Effector memory CD8-positive, alpha-beta T cell (primary cell): ENCODE measurements around the gene WASHC3.
"Not testable (repeated sequence)": the region's sequence is repeated elsewhere in the genome, so short reads cannot be mapped to it uniquely, and the experiment has no call there.

ENCODE experiments used
- ATAC-seq: fragments of 150-1000 bp; cut with Tn5 transposase; replicated peaks from 2 replicates; pipeline ENCODE4 v1.10.0; 2021; ENCODE audit warnings: mild to moderate bottlenecking, moderate library complexity
- DNase-seq, 3 experiments: peaks; one replicate each; pipeline ENCODE4 v3.0.0; 2021
- H3K27ac Mint-ChIP-seq, 2 donors: one replicate each; pipeline ENCODE4 v1.8.0; 2022; ENCODE audit warnings: mild to moderate bottlenecking in 2 of 2, mixed read lengths in 2 of 2, moderate library complexity in 2 of 2
- H3K27me3 Mint-ChIP-seq, 2 donors: one replicate each; pipeline ENCODE4 v1.8.0; 2022; ENCODE audit warnings: mixed read lengths in 2 of 2
- H3K36me3 Mint-ChIP-seq: one replicate; pipeline ENCODE4 v1.8.0; 2022; ENCODE audit warnings: mild to moderate bottlenecking, moderate library complexity, mixed read lengths; ENCODE audit not compliant: insufficient read depth
- H3K4me1 Mint-ChIP-seq, 2 donors: one replicate each; pipeline ENCODE4 v1.8.0; 2022; ENCODE audit warnings: low read depth in 2 of 2, mixed read lengths in 2 of 2
- H3K4me3 Mint-ChIP-seq, 2 donors: one replicate each; pipeline ENCODE4 v1.8.0; 2022; ENCODE audit warnings: mild to moderate bottlenecking in 2 of 2, mixed read lengths in 2 of 2, moderate library complexity in 2 of 2
- H3K9me3 Mint-ChIP-seq, 2 donors: one replicate each; pipeline ENCODE4 v1.8.0; 2022; ENCODE audit warnings: mixed read lengths in 2 of 2

The WASHC3 gene

DNA sequence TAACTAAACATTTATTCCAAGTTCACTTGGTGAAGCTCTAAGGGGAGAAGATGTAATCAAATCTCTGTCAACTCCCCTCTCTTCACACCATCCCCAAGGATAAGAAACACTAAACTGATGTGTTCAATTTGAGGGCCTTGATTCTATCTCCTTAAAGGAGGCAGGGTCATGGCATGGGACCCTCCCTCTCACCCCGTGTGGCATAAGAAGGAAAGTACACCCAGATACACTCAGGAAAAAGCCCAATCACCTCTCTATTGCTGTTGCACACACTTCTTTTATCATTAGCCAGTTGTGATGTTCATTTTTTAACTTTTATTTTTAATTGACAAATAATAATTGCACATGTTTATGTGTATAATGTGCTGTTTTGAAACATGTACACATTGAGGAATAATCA is 35.1 kb downstream of the WASHC3 start:
- Mint-ChIP-seq H3K27me3 (no peaks in the 10 kb centered on the region), H3K9me3 (no peaks in the 10 kb centered on the region), H3K27ac (peak overlapping the region in 1 of 2 donors; percentile 4), H3K36me3 (peaks cover 33% of the 10 kb centered on the region), H3K4me3 (no peak overlapping the region), H3K4me1 (peaks cover 0 to 8% of the 10 kb centered on the region in 2 donors)
- ATAC-seq: no peak
- DNase-seq: no peak

DNA sequence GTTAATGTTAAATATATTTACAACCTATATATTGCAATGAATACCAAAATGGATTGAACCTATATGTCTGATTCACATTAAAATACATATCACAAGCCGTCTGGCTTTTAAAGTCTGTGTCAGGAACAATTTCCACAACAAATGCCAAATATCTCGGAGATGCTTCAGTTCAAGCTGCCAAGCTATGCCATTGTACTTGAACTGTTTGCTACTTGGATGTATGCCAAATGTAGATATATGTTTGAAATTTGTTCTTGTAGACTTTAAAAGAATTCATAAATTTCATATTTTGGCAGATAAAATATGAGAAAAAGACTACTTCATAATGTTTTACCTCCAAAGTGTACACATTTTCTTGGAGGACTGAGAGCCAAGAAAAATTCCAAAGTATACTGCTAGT is 37.0 kb downstream of the WASHC3 start:
- H3K9me3 Mint-ChIP-seq: no peaks in the 10 kb centered on the region
- DNase-seq: no peak
- H3K27ac Mint-ChIP-seq: no peak overlapping the region
- H3K4me3 Mint-ChIP-seq: no peak overlapping the region
- ATAC-seq: no peak
- peaks cover 0 to 8% of the 10 kb centered on the region in 2 donors for H3K4me1 Mint-ChIP-seq
- H3K36me3 Mint-ChIP-seq: peaks cover 34% of the 10 kb centered on the region
- H3K27me3 Mint-ChIP-seq: no peaks in the 10 kb centered on the region

DNA sequence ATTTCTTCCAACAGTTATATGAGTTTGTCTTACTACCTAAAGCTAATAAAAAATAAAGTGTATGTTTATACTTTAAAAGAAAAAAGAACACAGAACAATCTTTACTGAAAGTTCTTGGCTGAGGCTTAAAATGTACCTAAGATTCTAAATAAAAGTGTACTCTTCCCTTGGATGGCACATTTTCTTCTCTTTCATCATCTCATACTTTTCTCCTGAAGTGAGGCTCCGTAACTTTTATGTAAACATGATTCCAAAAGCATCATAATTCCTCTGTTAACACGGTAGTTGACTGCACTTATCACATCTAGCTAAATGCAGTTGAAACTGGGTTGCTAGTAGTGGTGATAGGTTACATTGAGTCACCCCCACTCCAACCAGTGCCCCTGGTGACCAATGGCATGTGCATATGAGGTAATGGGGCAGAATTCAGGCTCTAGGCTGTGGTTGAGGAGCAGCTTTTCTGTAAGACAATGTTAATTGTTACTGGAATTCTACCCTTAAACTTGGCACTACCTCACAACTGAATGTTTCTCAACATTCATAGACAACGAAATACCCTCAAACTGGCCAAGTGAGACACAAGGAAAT is 38.4 kb downstream of the WASHC3 start:
- peaks cover 26% of the 10 kb centered on the region for H3K36me3 Mint-ChIP-seq
- no peak overlapping the region for H3K27ac Mint-ChIP-seq
- no peak for ATAC-seq
- H3K4me3 Mint-ChIP-seq: no peak overlapping the region
- no peak for DNase-seq
- no peaks in the 10 kb centered on the region for H3K27me3 Mint-ChIP-seq
- peaks cover 0 to 7% of the 10 kb centered on the region in 2 donors for H3K4me1 Mint-ChIP-seq
- no peaks in the 10 kb centered on the region for H3K9me3 Mint-ChIP-seq

DNA sequence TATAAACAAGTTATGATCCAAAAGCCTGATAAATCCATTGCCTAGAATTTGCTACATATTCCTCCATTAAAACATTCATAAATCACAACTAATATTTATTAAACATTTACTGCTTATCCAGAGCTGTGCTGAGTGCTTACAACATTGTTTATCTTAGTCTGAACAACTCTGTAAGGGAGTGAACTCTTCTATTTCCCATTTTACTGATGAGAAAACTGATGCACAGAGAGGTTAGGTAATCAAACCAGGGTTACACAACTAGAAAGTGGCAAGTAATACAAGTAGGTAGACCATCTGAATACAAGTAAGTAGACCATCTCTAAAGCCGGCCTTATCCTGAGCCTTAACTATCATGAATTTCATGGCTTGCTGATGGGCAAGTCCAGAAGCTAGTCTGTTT is 39.5 kb downstream of the WASHC3 start:
- peaks cover 0 to 4% of the 10 kb centered on the region in 2 donors for H3K4me1 Mint-ChIP-seq

DNA sequence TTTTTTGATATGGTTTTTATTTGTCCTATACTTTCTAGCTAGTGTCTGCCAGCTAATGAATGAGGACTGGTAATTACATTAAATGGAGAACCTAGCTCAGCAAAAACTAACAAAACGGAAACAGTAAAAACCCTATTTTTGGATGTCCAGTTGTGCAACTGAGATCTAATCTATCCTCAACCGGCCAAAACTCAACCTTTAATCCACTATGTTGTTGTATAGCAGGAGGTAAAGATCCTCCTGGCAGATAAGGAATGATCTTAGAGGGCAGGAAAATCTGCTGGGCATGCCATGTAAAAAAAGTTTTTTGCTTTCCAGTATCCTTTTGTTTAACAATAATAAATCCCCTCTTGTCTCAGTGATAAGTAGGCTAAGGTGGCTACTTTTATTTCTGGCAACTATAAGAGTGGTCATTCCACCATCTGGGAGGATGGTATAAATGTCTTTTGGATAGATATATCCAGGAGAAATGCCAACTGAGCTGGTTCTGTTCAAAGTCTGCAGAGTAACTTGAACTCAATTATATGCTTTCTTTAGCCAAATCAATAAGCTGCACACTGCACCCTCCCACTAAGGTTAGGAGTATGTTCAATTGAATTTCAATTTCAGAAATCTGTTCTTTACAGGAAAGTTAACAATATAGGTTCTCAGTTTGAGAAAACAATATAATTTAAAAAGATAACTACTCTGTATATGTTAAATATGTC is 40.1 kb downstream of the WASHC3 start:
- Mint-ChIP-seq H3K27ac (peak overlapping the region in 1 of 2 donors; percentile 12), H3K4me3 (no peak overlapping the region), H3K9me3 (no peaks in the 10 kb centered on the region), H3K36me3 (peaks cover 24% of the 10 kb centered on the region), H3K27me3 (no peaks in the 10 kb centered on the region), H3K4me1 (peaks cover 0 to 4% of the 10 kb centered on the region in 2 donors)
- ATAC-seq: no peak
- no peak for DNase-seq

More for the DNA sequence above, 39.5 kb downstream of the WASHC3 start:
- DNase-seq (no peak), ATAC-seq (no peak)
- Mint-ChIP-seq H3K36me3 (peaks cover 27% of the 10 kb centered on the region), H3K27ac (no peak overlapping the region), H3K4me3 (no peak overlapping the region), H3K27me3 (no peaks in the 10 kb centered on the region), H3K9me3 (no peaks in the 10 kb centered on the region)

DNA sequence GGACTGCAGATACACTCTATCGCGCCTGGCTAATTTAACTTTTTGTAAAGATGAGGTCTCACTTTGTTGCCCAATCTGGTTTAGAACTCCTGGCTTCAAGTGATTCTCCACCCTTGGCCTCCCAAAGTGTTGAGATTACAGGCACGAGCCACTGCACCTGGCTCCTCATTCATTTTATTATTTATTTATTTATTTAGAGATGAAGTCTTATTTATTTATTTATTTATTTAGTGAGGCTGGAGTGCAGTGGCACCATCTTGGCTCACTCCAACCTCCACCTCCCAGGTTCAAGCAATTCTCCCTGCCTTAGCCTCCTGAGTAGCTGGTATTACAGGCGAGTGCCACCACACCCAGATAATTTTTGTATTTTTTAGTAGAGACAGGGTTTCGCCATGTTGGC is 43.2 kb downstream of the WASHC3 start:
- not testable (repeated sequence) for ATAC-seq, H3K4me1 Mint-ChIP-seq, DNase-seq, H3K27ac Mint-ChIP-seq, H3K27me3 Mint-ChIP-seq, H3K4me3 Mint-ChIP-seq, H3K9me3 Mint-ChIP-seq
- H3K36me3 Mint-ChIP-seq: peaks cover 25% of the 10 kb centered on the region

DNA sequence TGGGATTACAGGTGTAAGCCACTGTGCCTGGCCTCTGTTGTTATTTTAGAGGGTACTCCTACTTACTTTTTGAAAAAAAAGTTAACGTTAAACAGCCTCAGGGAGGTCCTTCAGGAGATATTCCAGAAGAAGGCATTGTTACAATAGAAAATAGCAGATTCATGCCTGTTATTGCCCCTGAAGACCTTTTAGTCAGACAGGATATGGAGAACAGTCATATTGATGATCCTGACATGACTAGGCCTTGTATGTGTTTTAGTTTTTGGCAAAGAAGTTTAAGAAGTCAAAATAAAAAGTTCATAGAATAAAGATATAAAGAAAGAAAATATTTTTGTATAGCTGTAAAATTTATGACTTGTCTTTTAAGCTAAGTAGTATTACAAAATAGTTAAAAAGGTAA is 45.3 kb downstream of the WASHC3 start:
- H3K4me1 Mint-ChIP-seq: no peaks in the 10 kb centered on the region
- peaks cover 36% of the 10 kb centered on the region for H3K36me3 Mint-ChIP-seq
- H3K9me3 Mint-ChIP-seq: no peaks in the 10 kb centered on the region
- H3K27ac Mint-ChIP-seq: no peak overlapping the region
- no peak overlapping the region for H3K4me3 Mint-ChIP-seq
- no peaks in the 10 kb centered on the region for H3K27me3 Mint-ChIP-seq
- ATAC-seq: no peak
- no peak for DNase-seq

DNA sequence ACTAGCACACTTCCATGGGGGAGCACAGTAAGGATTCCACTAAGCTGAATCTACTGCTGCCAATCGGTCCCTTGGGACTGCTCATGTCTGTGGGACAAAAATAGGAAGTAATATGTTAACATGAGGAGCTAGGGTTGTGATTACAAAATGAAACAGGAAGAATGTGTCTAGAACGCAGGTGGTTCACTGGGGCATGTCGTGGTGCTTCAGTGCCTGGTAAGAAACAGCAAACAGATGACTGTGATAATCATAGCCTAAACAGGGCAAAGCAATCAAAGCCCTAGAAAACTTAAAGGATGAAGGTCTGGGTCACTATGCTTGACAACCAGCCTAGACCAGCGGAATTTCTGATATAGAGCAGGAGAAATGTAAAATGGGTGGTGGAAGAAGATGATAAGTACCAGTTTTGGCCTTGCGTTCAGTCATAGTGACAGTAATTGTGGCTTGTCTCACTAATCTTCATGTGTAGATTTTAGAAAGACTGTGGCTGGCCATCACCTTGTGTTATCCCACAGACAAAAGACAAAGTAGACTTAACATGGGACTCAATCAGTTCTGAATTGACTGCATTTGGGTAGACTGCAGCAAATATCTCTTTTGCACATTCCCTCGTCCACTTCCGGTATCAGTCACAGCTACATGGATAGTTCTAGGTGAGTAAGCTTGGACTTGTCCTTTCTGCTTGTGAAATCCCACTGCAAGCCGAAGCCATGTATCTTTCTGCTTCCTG is 51.4 kb downstream of the WASHC3 start:
- H3K9me3 Mint-ChIP-seq: no peaks in the 10 kb centered on the region
- peaks cover 0 to 1% of the 10 kb centered on the region in 2 donors for H3K4me1 Mint-ChIP-seq
- H3K27me3 Mint-ChIP-seq: no peaks in the 10 kb centered on the region
- H3K27ac Mint-ChIP-seq: peak overlapping the region in 1 of 2 donors; percentile 18
- peaks cover 19% of the 10 kb centered on the region for H3K36me3 Mint-ChIP-seq
- DNase-seq: no peak
- ATAC-seq: peak; percentile 40
- H3K4me3 Mint-ChIP-seq: no peak overlapping the region

DNA sequence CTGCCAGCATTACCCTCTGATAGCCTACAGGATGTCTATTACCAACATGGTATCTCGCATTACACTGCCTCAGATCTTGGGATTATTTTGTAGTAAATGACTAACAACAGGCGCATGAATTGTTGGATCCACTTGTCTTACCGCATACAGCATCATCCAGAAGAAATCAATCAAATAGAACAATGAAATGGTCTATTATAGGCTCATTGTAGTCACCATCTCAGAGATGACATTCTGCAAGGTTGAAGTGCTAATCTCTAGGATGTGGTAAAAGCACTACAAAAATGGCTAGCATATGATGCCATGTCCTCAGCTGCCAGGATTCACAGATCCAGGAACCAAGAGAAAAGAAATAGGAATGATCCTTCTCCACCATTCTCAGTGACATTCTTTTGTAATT is 52.0 kb downstream of the WASHC3 start:
- ATAC-seq (no peak), DNase-seq (no peak)
- Mint-ChIP-seq H3K36me3 (peaks cover 19% of the 10 kb centered on the region), H3K9me3 (no peaks in the 10 kb centered on the region), H3K27ac (peak overlapping the region in 1 of 2 donors; percentile 18), H3K4me1 (peaks cover 0 to 1% of the 10 kb centered on the region in 2 donors), H3K27me3 (no peaks in the 10 kb centered on the region), H3K4me3 (no peak overlapping the region)

DNA sequence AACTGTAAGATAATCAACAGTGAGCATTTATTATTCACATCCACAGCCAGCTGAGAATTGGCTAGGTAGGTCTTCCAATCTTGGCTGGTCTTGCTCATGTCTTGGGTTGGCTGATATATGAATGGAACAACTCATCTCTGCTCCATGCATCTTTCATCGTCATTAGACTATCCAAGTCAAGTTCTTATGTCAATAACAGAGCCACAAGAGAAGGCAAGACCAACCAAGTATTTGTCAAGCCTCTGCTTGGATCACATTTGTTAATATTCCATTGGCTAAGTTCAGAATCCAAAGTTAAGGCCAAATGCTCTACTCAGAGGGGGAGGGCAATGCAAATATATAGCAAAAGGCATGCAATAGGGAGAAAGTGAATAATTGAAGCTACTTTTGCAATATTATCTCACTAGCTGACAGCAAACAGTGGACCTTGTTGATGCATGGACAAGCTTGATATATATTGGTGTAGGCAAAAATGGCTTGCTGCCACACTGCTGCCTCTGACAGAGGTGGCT is 53.1 kb downstream of the WASHC3 start:
- Mint-ChIP-seq H3K9me3 (no peaks in the 10 kb centered on the region), H3K27me3 (no peaks in the 10 kb centered on the region), H3K36me3 (peaks cover 14% of the 10 kb centered on the region), H3K4me3 (no peak overlapping the region), H3K4me1 (peaks cover 0 to 1% of the 10 kb centered on the region in 2 donors), H3K27ac (no peak overlapping the region)
- ATAC-seq: no peak
- no peak for DNase-seq

DNA sequence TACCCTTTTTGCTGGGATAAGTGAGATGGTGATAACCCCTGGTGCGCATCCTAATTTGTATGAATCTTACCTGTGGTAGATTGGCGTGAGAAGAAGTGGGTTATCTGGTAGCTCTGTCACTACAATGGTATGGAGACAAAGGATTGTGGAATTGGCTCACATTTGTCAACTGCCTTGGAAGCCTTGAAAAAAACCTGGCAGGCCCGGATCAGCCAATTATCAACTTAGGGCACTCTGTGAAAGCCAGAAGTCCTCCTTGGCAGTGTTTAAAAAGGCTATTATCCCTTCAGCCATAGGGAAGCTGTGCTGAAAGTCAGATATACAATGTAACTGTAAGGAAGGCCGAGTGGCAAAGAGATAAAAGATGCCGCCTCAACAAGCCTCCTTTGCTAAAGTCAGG is 56.5 kb downstream of the WASHC3 start:
- Mint-ChIP-seq H3K9me3 (no peaks in the 10 kb centered on the region), H3K27ac (no peak overlapping the region), H3K27me3 (no peaks in the 10 kb centered on the region), H3K4me3 (no peak overlapping the region), H3K4me1 (peaks cover 0 to 1% of the 10 kb centered on the region in 2 donors), H3K36me3 (no peaks in the 10 kb centered on the region)
- no peak for ATAC-seq
- DNase-seq: no peak

DNA sequence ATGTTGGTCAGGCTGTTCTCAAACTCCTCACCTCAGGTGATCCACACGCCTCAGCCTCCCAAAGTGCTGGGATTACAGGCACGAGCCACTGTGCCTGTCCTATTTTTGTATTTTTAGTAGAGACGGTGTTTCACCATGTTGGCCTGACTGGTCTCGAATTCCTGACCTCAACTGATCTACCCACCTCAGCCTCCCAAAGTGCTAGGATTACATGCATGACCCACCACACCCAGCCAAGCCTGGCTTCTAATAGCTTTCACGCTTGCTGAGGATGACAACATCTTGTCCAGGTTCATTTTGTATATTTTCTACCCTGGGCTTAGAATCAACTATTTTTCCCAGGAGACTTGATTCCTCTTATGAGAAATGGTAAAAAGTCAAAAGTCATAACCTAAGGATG is 64.7 kb downstream of the WASHC3 start:
- no peak overlapping the region for H3K27ac Mint-ChIP-seq
- no peaks in the 10 kb centered on the region for H3K9me3 Mint-ChIP-seq
- H3K36me3 Mint-ChIP-seq: no peaks in the 10 kb centered on the region
- no peak for DNase-seq
- no peak overlapping the region for H3K4me3 Mint-ChIP-seq
- no peak for ATAC-seq
- H3K27me3 Mint-ChIP-seq: peaks cover 25 to 29% of the 10 kb centered on the region in 2 donors
- no peaks in the 10 kb centered on the region for H3K4me1 Mint-ChIP-seq

DNA sequence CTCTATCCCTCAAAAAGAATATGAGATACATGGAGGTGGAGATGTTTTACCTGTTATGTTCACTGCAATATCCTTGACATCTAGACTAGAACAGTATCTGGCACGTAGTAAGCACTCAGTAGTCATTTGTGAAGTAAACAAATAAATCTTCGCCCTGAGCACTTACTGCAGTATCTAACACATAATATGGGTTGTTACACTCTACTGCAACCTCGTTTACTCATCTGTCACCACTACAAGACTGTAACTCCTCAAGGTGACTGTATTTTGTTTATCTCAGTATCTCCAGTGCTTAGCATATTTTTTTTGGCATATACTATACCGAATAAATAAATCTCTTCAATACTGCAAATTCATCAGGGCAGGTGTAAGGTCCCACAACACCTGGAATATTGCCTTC is 66.1 kb downstream of the WASHC3 start:
- no peaks in the 10 kb centered on the region for H3K9me3 Mint-ChIP-seq
- no peaks in the 10 kb centered on the region for H3K4me1 Mint-ChIP-seq
- ATAC-seq: no peak
- peaks cover 25 to 39% of the 10 kb centered on the region in 2 donors for H3K27me3 Mint-ChIP-seq
- DNase-seq: no peak
- no peaks in the 10 kb centered on the region for H3K36me3 Mint-ChIP-seq
- no peak overlapping the region for H3K4me3 Mint-ChIP-seq
- no peak overlapping the region for H3K27ac Mint-ChIP-seq

DNA sequence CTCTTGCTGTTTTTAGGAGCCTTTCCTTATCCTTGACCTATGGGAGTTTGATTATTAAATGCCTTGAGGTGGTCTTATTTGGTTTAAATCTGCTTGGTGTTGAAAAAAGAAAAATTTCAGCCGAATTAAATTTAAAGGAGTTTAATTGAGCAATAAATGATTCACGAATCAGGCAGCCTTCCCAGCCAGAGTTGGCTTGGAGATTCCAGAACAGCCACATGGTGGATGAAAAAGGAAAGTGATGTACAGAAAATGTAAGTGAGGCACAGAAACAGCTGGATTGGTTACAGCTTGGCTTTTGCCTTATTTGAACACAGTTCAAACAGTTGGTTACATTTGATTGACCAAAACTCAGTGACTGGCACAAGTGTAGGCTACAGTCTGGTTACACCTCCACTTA is 69.7 kb downstream of the WASHC3 start:
- Mint-ChIP-seq H3K9me3 (no peaks in the 10 kb centered on the region), H3K27ac (no peak overlapping the region), H3K4me1 (no peaks in the 10 kb centered on the region), H3K4me3 (no peak overlapping the region), H3K27me3 (peaks cover 39 to 45% of the 10 kb centered on the region in 2 donors), H3K36me3 (no peaks in the 10 kb centered on the region)
- ATAC-seq (no peak), DNase-seq (no peak)
